K562 (cell line): ENCODE results near the gene MARVELD1. TPM values are rescaled to one million over a fixed set of nuclear protein-coding genes. Genes with fewer than 3 reads are reported as not detected.

Experiments used
- CHD7 ChIP-seq: fragments of 200-600 bp; sonication (generic); IDR thresholded peaks from one replicate; pipeline ENCODE4 v1.6.1; 2012; ENCODE audit warnings: mild to moderate bottlenecking, low read depth, low read length, inconsistent platforms
- ILF3 ChIP-seq: fragments of 450-650 bp; IDR thresholded peaks from 2 replicates; pipeline ENCODE4 v1.6.1; 2018; ENCODE audit warnings: antibody characterized with exemption, mild to moderate bottlenecking, moderate library complexity, borderline replicate concordance
- ZBTB11 ChIP-seq, 3 experiments: fragments of 200-800 bp in 1 of 3; fragments of 250-450 bp in 1 of 3; fragments of 450-650 bp in 1 of 3; sonication (Bioruptor Pico) in 1 of 3; sonication (Bioruptor generic) in 1 of 3; formaldehyde crosslinking in 1 of 3; IDR thresholded peaks; 2 replicates each; pipeline versions ENCODE4 v1.6.1 to v1.8.0; 2016 to 2022; ENCODE audit warnings: mild to moderate bottlenecking in 2 of 3, missing genetic modification characterization in 2 of 3, missing compliant biosample characterization in 1 of 3, moderate library complexity in 1 of 3
- ZFP36 ChIP-seq: fragments of 150-350 bp; IDR thresholded peaks from 2 replicates; pipeline ENCODE4 v1.6.1; 2018; ENCODE audit warnings: low read length, low read depth; ENCODE audit not compliant: partially characterized antibody
- ZFP91 ChIP-seq: sonication (generic); formaldehyde crosslinking; IDR thresholded peaks from 2 replicates; pipeline ENCODE4 v1.8.0; 2022; ENCODE audit warnings: mild to moderate bottlenecking, missing genetic modification reagents
- ZNF586 ChIP-seq: fragments of 450-650 bp; formaldehyde crosslinking; conservative IDR thresholded peaks from 2 replicates; pipeline ENCODE4 v1.4.0; 2020; ENCODE audit warnings: mild to moderate bottlenecking, moderate library complexity
- polyA plus RNA-seq, 8 experiments: library from polyadenylated mRNA; depleted of rRNA in 4 of 8; stranded (reverse) in 5 of 8; unstranded in 3 of 8; fragments of >200 nt; fragmentation: Nextera tagmentation in 2 of 8; fragmentation: Illumina TruSeq in 1 of 8; extraction: Ambion mirVana in 2 of 8; extraction: Trizol in 1 of 8; gene quantifications; 2 replicates each; pipeline versions ENCODE4 v1.2.1 to v1.2.3, GENCODE V29; 2011 to 2014; ENCODE audit warnings: inconsistent platforms in 1 of 8, missing spikeins in 1 of 8
- total RNA-seq, 7 experiments: library from RNA; depleted of rRNA in 6 of 7; stranded (reverse); fragments of >200 nt in 6 of 7; fragmentation: Illumina TruSeq in 2 of 7; extraction: Trizol in 2 of 7; gene quantifications; 2 replicates each; pipeline versions ENCODE4 v1.2.1 to v1.2.3, GENCODE V29; 2011 to 2021; ENCODE audit warnings: low replicate concordance in 1 of 7

The MARVELD1 gene
- total and polyA plus RNA-seq, 9 of the 15 experiments (the other 6 are each of a cell fraction or from before 2014, with no cell fraction given), result 2.7 to 12.5 (median 5.3) TPM

GRCh38 chr10:97714401-97715258 lies 1.1 kb downstream of the MARVELD1 start (continued):
- no peak for TF ChIP-seq ZFP91 (CRISPR knock-in tag)
- TF ChIP-seq ILF3, result no peak
- TF ChIP-seq ZNF586 (CRISPR knock-in tag), result no peak
- no peak for TF ChIP-seq ZFP36
- no peak for TF ChIP-seq CHD7
- no peak for TF ChIP-seq ZBTB11 (CRISPR knock-in tag; IDR thresholded peaks at IDR 0.05)
